Measurements from ENCODE around the gene GUCA2B. TPM values are rescaled to one million over a fixed set of nuclear protein-coding genes. Genes with fewer than 3 reads are reported as not detected.

The GUCA2B gene
- total RNA-seq, 2 donors from 2014 or later, result not detected

- H3K36me3 ChIP-seq, result no peaks in the 10 kb centered on the region
- TF ChIP-seq CTCF (IDR thresholded peaks at IDR 0.05), result no peak
- no peaks in the 10 kb centered on the region for H3K9me3 ChIP-seq
- H3K27ac ChIP-seq, result no peak overlapping the region
- no peak for ATAC-seq (ENCODE audit: insufficient number of reproducible peaks, low FRiP score, low read depth)
- H3K4me1 ChIP-seq (ENCODE audit: control insufficient read depth in 1 of 2, low read depth in 2 of 2), result no peaks in the 10 kb centered on the region
- H3K27me3 ChIP-seq (replicated peaks; ENCODE audit: insufficient read depth), result no peaks in the 10 kb centered on the region
- no peak overlapping the region for H3K4me3 ChIP-seq
- no peak for DNase-seq (ENCODE audit: low spot score)
These were observed 1.1 kb upstream of the GUCA2B start for GRCh38 chr1:42152119-42152518.

- no peaks in the 10 kb centered on the region for H3K36me3 ChIP-seq
- H3K27me3 ChIP-seq (replicated peaks; ENCODE audit: insufficient read depth), result no peaks in the 10 kb centered on the region
- H3K4me1 ChIP-seq (ENCODE audit: control insufficient read depth in 1 of 2, low read depth in 2 of 2), result no peaks in the 10 kb centered on the region
- TF ChIP-seq CTCF (IDR thresholded peaks at IDR 0.05), result no peak
- ATAC-seq (ENCODE audit: insufficient number of reproducible peaks, low FRiP score, low read depth) (no peak), DNase-seq (ENCODE audit: low spot score) (no peak)
- H3K27ac ChIP-seq, result no peak overlapping the region
- no peak overlapping the region for H3K4me3 ChIP-seq
- no peaks in the 10 kb centered on the region for H3K9me3 ChIP-seq
These were observed 414 bp downstream of the GUCA2B start for GRCh38 chr1:42153624-42154023.

- Histone ChIP-seq H3K36me3 (no peaks in the 10 kb centered on the region), H3K27ac (no peak overlapping the region), H3K4me3 (no peak overlapping the region), H3K9me3 (no peaks in the 10 kb centered on the region), H3K4me1 (ENCODE audit: control insufficient read depth in 1 of 2, low read depth in 2 of 2) (no peaks in the 10 kb centered on the region), H3K27me3 (replicated peaks; ENCODE audit: insufficient read depth) (no peaks in the 10 kb centered on the region)
- ATAC-seq (ENCODE audit: insufficient number of reproducible peaks, low FRiP score, low read depth) (no peak), DNase-seq (ENCODE audit: low spot score) (no peak)
- no peak for TF ChIP-seq CTCF (IDR thresholded peaks at IDR 0.05)
These were observed 1.5 kb downstream of the GUCA2B start for GRCh38 chr1:42154685-42155084.

DNA sequence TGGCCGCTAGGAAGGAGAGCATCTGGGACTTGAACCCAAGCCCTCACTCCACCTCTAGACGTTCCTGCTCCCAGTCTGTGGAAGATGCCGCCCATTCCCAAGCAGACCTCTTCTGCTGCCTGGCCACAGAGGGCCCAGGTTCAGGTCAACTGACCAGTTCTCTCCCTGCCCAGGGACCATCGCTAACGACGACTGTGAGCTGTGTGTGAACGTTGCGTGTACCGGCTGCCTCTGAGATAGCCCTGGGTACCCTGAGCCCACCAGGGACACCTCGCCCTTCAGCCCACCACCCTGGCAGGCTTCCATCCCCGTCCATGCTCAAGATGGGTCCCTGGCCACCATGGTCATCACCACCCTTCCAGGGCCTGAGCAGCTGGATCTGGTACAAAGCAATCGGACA lies 2.2 kb downstream of the GUCA2B start:
- no peaks in the 10 kb centered on the region for H3K27me3 ChIP-seq (replicated peaks; ENCODE audit: insufficient read depth)
- no peak for ATAC-seq (ENCODE audit: insufficient number of reproducible peaks, low FRiP score, low read depth)

DNA sequence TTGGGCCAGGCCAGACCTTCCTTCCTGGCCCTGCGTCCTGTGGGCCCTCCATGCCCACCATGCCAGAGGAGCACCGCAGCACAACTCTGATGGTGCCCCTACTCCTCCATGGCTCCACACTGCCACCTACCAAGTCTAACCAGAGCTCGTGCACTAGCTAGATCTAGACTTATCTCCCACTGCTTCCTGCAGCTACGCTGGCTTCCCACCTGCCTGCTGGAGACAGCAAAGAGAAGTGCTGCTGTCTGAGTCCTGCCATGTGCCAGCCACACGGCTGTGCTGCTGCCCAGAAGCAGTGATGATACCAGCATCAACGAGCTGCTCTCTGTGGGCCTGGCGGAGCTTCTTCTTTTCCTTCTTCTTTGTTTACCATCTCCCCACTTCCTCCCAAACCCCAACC lies 4.5 kb downstream of the GUCA2B start:
- Histone ChIP-seq H3K4me3 (no peak overlapping the region), H3K4me1 (ENCODE audit: control insufficient read depth in 1 of 2, low read depth in 2 of 2) (no peaks in the 10 kb centered on the region), H3K36me3 (no peaks in the 10 kb centered on the region), H3K9me3 (peaks cover 6% of the 10 kb centered on the region), H3K27me3 (replicated peaks; ENCODE audit: insufficient read depth) (no peaks in the 10 kb centered on the region), H3K27ac (no peak overlapping the region)
- ATAC-seq (ENCODE audit: insufficient number of reproducible peaks, low FRiP score, low read depth) (no peak), DNase-seq (ENCODE audit: low spot score) (no peak)
- no peak for TF ChIP-seq CTCF (IDR thresholded peaks at IDR 0.05)

More for the DNA sequence above, 2.2 kb downstream of the GUCA2B start:
- no peaks in the 10 kb centered on the region for H3K9me3 ChIP-seq
- no peak overlapping the region for H3K27ac ChIP-seq
- H3K4me1 ChIP-seq (ENCODE audit: control insufficient read depth in 1 of 2, low read depth in 2 of 2), result no peaks in the 10 kb centered on the region
- H3K4me3 ChIP-seq, result no peak overlapping the region
- no peak for DNase-seq (ENCODE audit: low spot score)
- TF ChIP-seq CTCF (IDR thresholded peaks at IDR 0.05), result no peak
- H3K36me3 ChIP-seq, result no peaks in the 10 kb centered on the region

Measured in thoracic aorta (tissue), 2 donors.